NCI-H146 treated with DMSO at 0.1 percent for 48 hours (cell line): Measurements from ENCODE around the gene PSMA7.
"Not testable (repeated sequence)": the region's sequence is repeated elsewhere in the genome, so short reads cannot be mapped to it uniquely, and the experiment has no call there.

Experiments
- DNase-seq: peaks from one replicate; lab custom pipeline; 2025; ENCODE audit not compliant: unreplicated experiment; lab: John Stamatoyannopoulos, UW

PSMA7 gene

DNA sequence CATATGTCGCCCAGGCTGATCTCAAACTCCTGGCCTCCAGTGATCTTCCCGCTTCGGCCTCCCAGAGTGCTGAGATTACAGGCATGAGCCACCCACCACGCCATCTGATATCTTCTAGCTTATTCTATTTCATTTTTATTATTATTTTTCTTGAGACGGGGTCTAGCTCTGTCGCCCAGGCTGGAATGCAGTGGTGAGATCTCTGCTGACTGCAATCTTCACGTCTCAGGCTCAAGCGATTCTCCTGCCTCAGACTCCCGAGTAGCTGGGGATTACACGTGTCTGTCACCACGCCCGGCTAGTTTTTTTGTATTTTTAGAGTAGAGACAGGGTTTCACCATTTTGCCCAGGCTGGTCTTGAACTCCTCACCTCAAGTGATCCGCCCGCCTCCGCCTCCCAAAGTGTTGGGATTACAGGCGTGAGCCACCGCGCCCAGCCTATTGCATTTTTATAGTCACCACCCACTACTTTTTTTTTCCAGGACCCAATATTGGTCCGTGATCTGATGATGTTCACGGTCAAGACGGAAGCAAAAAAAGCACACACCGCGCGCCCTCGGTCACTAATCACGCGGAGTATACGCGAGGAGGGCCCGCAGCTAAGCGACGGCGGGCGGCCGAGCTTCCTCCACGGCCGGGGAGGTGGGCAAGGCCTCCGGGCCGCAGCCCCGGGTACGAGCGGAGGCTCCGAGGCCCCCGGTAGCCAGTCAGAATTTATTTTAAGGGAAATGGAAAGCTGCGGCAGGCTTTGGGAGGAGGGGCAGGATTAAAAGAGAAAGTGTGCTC lies 22.0 kb downstream of the PSMA7 start:
- DNase-seq, result peak; percentile 90

DNA sequence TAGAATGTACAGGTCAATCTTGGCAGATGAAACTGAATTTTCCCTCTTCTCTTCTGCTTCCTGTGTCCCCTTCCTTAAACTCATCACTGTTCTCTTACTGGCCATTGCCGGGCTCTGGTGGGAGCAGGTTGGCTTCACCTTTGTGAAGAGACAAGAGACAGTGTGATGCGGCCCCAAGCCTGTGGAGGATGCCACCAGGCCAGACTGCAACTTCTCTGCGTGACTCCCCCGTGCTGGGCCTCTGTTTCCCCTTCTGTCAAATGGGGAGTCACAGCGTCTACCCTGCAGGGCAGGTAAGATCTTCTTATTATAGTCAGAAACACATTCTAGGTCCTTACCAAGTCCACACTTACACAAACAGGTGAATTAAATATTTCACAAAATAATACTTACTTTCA lies 22.8 kb downstream of the PSMA7 start:
- no peak for DNase-seq

DNA sequence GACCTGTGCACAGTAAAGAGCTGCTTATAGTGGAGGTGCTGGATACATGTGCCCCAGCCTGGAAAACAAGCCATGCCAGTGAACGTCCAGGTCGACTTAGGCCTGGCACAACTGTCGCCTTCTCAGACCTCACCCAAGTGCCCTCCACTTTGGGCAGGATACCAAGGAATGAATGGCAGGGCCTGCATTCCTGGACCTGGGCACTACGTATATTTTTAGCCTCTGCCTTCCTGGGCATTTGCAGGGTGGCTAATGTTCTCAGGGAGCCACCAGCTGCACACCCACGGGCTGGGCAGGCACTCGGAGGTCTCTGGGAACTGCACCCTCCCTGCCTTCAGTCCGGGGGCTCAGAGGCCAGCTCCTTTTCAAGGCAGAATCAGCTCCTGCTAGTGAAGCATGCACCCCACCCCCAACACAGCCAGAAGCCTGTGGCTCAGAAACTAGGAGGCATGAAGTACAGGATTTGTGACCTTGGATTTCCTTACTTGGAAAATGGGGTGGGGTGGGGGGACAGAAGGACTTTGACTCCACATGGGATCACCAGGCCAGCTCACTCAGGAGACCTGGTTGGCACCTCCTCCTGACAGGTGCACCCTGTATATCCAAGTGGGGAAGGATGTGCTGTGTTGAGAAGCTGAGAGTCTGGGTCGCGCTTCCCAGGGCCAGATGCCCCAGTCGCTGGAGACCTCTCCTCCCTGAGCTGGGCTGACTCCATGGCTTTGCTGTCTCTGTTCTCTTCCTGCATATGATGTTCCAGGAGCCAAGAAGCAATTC lies 23.4 kb downstream of the PSMA7 start:
- DNase-seq, result no peak

DNA sequence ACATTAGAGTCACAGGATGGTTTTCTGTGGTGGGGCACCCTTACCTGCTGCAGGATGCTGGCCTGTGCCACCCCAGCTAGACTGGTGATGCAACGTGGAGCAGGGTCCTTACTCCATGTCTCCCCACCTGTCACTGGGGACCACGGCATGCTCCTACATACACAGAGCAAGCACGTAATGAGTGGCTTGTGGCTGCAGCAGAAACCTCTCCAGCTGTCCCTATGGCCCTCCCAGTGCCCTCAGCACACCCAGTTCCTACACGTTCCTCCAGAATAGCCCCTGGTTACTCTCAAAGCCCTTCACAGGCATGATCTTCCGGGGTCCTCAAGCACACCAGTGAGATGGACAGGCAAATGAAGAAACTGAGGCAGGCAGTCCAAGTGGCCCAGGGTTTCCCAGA lies 24.1 kb downstream of the PSMA7 start:
- no peak for DNase-seq

DNA sequence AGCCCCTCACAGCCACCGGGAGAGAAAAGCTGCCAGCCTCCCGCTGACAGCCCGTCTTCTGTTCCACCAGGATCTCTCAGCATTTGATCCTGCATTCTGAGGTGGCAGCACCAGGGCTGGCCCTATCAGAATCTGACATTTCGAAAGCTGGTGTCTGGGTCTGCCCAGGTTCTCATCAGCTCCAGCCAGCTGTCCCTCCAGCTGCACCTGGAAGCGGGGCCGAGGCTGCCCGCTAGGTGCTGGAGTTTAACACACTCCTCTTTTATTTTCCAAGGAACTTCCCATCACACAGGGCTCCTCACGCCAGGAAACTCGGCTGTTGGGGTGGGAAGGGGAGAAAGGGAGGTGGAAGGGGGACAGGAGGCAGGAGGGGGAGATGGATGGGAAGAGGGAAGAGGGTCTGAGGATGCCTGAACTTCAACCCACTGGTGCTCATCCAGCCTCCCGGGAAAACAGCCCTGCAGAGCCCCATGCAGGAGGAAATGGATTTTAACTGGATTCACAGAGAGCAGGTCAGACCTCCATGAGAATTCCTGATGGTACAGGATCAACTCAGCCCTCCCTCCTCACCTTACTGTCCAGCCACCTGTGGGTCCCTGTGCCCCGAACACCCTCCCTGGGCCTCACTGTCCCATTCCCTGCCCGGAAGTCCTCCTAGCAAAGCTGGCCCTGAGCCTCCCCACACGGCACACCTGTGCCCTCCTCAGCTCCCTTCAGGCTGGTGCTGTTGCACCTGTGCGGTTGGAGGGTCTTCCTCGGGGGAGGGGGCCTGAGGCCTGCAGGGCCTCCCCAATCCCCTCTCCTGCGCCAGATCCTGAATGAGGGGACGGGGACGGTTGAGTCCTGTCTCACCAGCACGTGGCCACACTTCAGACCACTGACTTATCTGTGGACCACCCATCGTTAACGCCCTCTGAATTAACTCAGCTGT lies 24.8 kb downstream of the PSMA7 start:
- DNase-seq, result no peak

DNA sequence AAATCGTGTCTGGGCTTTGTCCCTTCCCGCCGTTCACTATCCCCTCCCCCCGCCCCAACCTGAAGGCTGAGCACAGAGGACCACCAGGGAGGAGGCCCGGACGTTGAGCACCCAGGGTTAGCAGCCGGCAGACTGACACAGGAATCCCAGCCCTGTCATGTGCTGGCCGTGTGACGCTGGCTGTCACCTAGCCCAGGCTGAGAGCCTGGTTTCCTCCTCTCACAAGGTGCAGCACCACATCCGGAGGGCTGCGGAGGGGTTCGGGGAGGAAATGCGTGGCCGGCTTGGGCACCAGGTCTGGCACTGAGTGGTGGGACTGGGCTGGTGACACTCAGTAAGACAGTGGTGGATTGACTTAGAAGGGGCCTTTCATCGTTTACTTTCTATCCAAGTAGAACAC lies 25.5 kb downstream of the PSMA7 start:
- no peak for DNase-seq

DNA sequence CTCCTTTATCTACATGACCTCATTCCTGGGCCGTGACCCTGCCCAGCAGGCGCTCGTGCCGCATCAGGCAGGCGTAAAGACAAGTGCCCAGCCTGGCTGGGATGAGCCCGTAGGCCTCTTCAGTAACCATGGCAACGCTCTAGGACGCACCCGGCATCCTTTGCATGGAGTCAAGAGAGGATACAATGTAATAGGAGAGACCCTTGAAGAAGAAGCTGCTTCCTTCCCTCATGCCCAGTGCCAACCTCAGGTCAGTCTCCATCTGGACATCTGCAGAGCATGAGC lies 25.9 kb downstream of the PSMA7 start:
- DNase-seq, result peak; percentile 59

DNA sequence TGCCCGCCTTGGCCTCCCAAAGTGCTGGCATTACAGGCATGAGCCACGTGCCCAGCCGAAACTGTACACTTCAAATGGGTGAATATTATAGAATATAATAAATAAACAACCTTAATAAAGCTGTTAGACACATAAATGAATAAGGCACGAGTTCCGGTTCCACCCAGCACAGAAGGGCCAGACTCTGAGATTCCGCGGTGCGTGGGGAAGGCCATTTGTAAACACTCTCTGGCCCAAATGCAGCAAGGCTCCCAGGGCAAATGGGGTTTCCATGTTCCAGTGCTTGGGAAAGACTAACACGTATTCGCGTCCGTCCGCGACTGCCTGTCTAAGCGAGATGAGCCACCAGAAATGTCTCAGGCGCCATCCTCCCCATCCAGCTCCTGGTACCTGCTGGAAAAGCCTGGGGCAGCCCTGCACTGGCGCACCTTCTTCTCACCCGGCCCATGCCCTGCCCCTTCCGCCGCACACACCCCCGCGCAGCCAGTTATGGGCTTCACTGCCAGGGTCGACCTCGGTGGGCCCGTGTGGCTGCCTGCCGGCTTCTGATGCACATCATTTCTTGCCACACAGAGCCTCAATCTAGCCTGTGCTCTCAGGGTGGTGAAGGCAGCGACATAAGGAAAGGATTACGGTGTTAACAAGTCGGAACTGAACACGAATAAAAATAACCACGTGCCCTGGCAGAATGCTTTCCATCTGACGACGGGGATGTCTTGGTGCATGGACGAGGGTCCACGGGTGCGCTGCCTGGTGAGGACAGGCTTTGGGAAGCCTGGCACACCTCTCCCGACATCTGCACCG lies 26.4 kb downstream of the PSMA7 start:
- no peak for DNase-seq

DNA sequence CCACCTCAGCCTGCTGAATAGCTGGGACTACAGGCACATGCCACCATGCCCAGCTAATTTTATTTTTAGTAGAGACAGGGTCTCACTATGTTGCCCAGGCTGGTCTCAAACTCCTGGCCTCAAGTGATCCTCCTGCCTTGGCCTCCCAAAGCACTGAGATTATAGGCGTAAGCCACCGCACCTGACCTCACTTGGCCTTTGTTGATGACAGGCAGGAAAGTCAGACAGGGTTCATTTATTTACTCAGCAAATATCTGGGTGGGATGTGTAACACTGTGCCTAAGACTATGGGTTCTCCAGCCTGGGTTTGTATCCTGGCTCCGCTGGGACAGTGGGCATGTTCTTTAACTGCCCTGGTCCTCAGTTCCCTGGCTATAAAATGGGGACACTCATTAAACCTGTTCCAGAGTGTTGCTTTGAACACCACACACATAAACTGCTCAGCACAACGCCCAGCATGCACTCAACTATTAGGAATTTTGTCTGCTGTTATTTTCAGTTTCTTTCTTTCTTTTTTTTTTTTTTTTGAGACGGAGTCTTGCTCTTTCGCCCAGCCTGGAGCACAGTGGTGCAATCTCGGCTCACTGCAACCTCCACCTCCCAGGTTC lies 27.3 kb downstream of the PSMA7 start:
- not testable (repeated sequence) for DNase-seq

DNA sequence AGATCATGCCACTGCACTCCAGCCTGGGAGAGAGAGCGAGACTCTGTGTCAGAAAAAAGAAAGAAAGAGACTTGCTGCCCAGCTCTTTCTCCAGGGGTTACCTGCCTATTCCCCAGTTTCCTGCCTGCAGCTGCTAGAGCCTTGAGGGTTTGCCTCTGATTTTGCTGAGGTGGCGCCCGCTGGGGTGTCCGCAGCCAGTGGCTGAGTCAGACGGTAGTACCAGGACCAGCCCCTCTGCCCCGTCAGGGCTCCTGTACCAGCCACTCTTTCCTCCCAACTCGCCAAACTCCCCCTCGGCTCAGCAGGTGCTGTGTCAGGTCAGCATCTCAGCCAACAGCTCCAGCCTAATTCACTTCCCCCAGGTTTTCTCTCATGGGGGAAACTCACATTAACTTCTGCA lies 28.3 kb downstream of the PSMA7 start:
- no peak for DNase-seq

DNA sequence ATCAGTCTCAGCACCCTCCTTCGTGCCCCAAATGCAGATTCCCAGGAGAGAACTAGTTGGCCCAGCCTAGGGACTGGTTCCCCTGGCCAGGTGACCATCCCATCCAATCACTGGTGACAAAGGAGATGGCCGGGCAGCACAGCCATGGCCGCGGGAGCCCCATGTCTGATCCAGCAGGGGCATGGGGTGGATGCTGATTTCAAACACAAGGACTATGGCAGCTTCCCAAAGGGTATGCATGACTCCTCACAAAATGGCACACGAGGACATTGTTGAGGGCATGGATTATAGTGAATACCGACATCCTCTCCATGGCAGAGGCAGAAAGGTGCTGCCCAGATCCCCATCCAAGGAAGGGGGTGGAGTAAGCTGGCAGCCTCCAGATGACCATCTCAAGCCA lies 30.8 kb downstream of the PSMA7 start:
- no peak for DNase-seq

DNA sequence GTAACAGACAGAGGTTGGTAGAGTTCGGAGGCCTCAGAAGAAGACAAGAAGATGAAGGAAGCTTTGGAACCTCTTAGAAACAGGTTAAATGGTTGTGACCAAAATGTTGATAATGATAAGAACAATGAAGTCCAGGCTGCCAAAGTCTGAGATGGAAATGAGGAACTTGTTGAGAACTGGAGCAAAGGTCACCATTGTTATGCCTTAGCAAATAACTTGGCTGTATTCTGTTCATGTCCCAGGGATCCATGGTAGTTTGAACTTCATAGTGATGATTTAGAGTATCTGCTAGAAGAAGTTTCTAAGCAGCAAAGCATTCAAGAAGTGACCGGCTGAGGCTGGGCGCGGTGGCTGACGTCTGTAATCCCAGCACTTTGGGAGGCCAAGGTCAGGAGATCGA lies 32.0 kb downstream of the PSMA7 start:
- no peak for DNase-seq

DNA sequence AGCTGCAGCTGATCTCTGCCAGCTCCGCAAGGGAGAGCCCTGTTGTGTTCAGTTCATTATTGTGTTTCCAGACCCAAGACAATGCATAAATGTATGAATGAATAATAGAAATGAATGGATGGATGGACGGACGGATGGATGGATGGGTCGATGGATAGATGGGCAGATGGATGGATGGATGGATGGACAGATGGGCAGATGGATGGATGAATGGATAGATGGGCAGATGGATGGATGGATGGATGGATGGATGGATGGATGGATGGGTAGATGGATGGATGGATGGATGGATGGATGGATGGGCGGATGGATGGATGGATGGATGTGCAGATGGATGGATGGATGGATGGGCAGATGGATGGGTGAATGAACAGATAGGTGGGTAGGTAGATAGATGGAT lies 37.6 kb downstream of the PSMA7 start:
- no peak for DNase-seq

DNA sequence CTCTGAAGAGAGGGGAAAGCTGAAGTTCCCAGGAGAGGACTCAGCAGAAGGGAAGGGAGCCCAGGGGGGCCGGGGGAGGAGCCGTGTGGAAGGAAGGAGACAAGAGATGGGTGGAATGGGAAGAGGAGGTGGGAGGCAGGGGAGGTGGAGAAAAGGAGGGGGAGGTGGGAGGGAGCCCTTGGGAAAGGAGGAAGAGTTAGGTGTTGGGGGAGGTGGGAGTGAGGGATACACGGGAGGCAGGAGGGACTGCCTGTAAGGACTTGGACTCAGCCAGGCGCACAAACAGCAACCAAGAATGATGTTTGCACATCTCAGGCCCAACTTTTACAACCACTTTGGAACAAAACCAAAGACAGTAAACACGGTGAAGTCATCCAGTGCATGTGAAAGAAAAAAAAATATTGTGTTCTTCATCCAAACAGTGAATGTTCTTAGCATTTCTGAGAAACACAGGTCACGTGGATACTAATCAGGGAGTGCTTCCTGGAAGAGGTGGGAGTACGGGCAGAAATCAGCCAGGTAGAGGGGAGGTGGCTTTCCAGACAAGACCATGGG lies 38.3 kb downstream of the PSMA7 start:
- DNase-seq, result no peak

DNA sequence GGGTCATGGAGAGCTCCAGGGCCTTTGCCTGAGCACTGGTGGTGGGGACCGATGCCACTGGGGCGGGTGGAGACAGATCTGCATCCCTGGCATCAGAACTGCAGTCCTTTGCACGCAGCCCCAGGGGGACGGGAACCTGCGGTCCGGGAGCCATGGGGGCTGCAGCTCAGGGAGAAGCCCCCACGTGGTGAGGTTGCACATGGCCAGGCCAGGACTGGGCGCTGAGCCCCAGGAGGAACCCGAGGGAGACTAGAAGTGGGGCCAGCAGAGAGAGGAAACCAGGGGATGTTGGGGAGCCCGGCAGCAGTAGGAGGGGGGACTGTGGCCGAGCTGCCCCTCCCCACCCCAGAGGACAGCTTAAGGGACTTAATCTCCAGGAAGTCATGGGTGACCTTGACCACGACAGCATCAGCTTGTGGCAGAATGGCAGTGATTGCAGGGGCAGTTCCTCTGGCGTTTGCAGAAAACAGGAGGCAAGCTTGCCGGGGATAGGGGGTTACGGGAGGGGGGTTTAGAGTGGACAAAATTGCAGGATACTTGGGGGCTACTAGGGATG lies 38.9 kb downstream of the PSMA7 start:
- no peak for DNase-seq

DNA sequence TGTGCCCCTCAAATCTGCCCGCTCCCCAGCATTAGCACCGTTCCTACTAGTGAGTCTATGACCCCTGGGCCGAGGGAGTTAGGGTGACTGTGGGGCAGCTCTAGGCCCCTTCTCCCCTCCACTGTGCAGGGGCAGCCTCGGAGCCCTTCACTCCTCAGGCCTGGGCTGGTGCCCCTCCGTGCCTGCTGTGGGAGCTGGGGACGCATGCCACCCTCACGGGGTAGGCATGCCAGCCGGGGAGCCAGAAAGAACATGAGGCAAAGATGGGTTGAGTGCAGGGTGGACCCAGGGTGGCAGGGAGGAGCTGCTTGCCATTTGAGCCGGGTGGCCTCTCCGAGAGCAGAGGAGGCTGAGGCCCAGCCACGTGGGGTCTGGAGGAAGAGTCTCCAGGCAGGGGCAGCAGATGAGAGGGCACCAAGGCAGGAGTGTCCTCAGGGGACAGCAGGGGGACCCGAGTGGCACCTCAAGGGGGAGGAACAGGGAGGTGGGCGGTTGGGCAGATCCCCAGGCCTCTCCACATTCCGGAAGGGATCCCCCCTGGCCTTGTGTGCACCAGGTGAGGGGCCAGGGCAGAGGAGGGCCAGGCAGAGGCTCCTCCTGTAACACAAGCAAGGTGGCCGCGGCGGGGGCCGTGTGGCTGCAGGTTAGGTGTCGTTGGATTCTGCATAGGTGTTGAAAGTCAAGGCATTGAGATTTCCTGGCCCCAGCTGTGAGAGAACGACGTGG lies 39.5 kb downstream of the PSMA7 start:
- no peak for DNase-seq

DNA sequence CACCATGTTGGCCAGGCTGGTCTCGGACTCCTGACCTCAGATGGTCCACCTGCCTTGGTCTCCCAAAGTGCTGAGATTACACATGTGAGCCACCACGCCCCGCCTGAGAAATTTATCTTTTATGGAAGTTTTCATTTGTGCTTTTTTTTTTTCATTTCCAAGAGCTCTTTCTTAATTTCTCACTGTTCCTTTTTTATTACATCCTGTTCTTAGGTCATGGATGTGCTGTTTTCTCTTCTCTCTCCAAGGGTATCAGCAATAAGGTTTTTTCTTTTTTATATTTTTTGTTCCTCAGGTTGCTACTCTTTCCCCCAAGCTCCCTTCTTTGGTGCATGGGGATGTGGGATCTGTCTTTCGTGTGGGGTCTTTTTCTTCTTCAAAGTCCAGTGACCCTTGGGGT lies 42.1 kb downstream of the PSMA7 start:
- DNase-seq, result no peak

DNA sequence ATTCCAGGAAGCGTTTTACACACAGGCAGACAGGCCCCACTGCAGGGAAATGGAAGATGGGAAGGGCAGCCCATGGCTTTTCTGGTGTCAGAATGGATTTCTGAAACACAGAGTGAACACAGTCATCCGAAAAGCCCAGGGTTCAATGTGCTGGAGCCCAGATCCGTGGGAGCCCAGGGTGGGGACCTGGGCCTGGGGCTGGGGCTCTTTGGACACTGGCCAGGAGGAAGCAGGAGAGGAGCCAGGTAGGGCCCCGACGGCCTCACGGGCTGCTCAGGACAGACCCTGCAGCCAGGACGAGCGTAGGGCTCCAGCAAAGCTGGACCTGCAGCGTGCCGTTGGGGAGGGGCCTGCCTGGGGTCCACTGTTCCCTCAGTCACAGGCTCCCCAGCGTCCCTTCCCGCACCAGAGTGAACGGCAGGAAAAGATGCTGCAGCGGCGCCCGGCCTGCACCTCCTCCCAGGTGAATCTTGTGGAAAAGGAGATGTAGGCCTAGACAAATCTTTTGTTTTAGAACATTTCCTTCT lies 45.2 kb downstream of the PSMA7 start:
- no peak for DNase-seq
